ENCODE data around the gene KCNIP4. TPM values are rescaled to one million over a fixed set of nuclear protein-coding genes. Genes with fewer than 3 reads are reported as not detected.

Gene KCNIP4
- total RNA-seq, 6 experiments from 2014 or later = not detected

DNA sequence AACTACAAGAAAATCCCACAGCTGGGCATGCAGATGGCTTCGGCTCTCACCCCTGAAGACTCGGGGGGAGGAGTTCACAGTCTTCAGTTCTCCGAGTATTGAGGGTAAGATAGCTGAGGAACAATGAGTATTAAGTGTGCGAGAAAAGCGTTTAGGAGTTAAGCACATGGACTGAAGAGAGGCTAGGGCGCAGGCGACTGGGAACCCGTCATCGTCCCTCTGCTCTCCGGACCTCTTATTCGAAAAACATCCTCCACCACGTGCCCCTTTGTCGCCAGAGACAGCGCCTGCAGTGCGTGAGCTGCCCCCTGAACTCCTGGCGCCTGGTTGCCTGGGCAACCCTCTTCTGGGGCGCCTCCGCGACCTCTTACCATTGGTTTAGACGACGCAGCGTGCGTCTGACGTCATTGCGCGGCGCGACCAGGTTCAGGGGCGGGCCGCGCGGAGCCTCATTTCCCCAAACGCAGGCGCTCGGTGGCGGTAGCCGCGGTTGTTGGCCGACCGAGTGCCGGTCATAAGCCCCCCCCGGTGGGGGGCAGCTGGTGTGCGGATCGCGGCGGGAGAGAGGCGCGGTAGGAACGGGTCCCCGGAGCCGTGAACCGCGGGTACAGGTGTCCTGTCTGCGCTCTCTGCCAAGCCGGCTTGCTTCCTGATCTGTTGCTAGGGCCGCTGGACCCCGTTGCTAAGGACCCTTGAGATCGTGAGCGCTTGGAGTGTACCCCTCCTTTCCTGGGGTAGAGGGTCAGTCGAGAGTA, 1248.4 kb downstream of the KCNIP4 start, which contains the start of gene PACRGL:
Gene PACRGL, plus strand, starts transcription at position 452 of the 755 bp plus-strand sequence. CDS start 4,024 bp downstream, outside the sequence.
- peak; percentile 99 to 100 (median 99) for ATAC-seq
- peaks cover 0 to 12% (median 5%) of the 10 kb centered on the region in 4 donors for H3K4me1 ChIP-seq
- under 1% methylated on average over 36 of the region's 60 CpGs for WGBS (ENCODE audit: insufficient coverage, low coverage, low lambda C conversion rate, missing lambda C conversion rate)
- intact Hi-C loops (cut with DNase I) = no loop called here
- peak within 1 kb of the TSS; percentile 33 to 65 (median 37) for H3K27ac ChIP-seq
- peak; percentile 55 for TF ChIP-seq POLR2A (IDR thresholded peaks at IDR 0.05)
- TF ChIP-seq, protein P1, sequence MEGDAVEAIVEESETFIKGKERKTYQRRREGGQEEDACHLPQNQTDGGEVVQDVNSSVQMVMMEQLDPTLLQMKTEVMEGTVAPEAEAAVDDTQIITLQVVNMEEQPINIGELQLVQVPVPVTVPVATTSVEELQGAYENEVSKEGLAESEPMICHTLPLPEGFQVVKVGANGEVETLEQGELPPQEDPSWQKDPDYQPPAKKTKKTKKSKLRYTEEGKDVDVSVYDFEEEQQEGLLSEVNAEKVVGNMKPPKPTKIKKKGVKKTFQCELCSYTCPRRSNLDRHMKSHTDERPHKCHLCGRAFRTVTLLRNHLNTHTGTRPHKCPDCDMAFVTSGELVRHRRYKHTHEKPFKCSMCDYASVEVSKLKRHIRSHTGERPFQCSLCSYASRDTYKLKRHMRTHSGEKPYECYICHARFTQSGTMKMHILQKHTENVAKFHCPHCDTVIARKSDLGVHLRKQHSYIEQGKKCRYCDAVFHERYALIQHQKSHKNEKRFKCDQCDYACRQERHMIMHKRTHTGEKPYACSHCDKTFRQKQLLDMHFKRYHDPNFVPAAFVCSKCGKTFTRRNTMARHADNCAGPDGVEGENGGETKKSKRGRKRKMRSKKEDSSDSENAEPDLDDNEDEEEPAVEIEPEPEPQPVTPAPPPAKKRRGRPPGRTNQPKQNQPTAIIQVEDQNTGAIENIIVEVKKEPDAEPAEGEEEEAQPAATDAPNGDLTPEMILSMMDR (IDR thresholded peaks at IDR 0.05) = no peak
- H3K9me3 ChIP-seq = no peaks in the 10 kb centered on the region
- no peaks in the 10 kb centered on the region for H3K27me3 ChIP-seq
- peak within 1 kb of the TSS; percentile 66 to 93 (median 73) for H3K4me3 ChIP-seq
- H3K36me3 ChIP-seq = peaks cover 0 to 10% (median 0%) of the 10 kb centered on the region in 4 donors
- DNase-seq = peak; percentile 95

DNA sequence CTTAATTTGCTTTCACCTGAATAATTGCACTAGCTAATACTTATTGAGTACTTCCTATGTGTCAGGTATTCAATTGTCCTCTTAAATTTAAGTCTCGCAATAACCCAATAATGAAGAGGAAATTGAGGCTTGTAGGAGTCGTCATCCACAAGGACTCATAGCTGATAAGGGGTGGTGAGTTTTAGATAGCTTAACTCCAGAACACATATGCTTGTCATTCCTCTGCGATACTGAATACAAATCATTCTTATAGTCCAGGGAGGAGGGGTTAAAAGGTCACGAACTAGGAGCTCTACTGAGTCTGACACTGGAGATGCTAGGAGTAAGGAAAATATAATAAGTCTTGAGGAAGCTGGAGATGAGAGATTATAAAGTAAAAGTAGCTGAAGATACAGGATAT, 1249.8 kb downstream of the KCNIP4 start:
- no peaks in the 10 kb centered on the region for H3K27me3 ChIP-seq
- peaks cover 0 to 12% (median 5%) of the 10 kb centered on the region in 4 donors for H3K4me1 ChIP-seq
- H3K4me3 ChIP-seq = no peak overlapping the region
- no peaks in the 10 kb centered on the region for H3K36me3 ChIP-seq
- intact Hi-C loops (cut with DNase I) = no loop called here
- ATAC-seq (no peak), DNase-seq (no peak)
- TF ChIP-seq POLR2A (IDR thresholded peaks at IDR 0.05) = no peak
- TF ChIP-seq, protein P1 (IDR thresholded peaks at IDR 0.05) = no peak
- H3K27ac ChIP-seq = no peak overlapping the region
- H3K9me3 ChIP-seq = no peaks in the 10 kb centered on the region
- 41% methylated on average over 4 of the region's 4 CpGs for WGBS (ENCODE audit: insufficient coverage, low coverage, low lambda C conversion rate, missing lambda C conversion rate)

DNA sequence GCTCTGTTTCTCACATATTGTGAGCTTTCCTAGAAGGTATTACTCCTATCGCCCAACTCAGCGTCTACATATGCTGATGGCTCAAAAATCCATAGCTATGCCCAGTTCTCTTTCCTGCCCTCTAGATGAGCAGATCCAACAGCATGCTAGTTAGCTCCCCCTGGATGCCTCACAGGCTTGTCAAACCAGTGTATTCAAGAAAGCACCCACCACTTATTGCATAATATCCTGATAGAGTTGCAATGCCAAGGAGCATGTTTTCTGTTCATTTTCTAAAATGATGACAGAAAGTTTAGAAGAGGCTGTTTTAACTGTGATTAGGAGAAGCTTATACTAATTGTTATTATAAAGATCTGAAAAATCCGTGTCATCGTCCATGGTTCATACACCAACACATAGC, 1250.2 kb downstream of the KCNIP4 start:
- intact Hi-C loops (cut with DNase I) = no loop called here
- no peak for DNase-seq
- no peak for ATAC-seq
- Histone ChIP-seq H3K9me3 (no peaks in the 10 kb centered on the region), H3K36me3 (no peaks in the 10 kb centered on the region), H3K27me3 (no peaks in the 10 kb centered on the region), H3K4me3 (no peak overlapping the region), H3K27ac (no peak overlapping the region), H3K4me1 (peaks cover 0 to 12% (median 5%) of the 10 kb centered on the region in 4 donors)
- WGBS (ENCODE audit: insufficient coverage, low coverage, low lambda C conversion rate, missing lambda C conversion rate) = 80% methylated on average over 4 of the region's 4 CpGs
- no peak for TF ChIP-seq POLR2A (IDR thresholded peaks at IDR 0.05)
- TF ChIP-seq, protein P1 (IDR thresholded peaks at IDR 0.05) = no peak

DNA sequence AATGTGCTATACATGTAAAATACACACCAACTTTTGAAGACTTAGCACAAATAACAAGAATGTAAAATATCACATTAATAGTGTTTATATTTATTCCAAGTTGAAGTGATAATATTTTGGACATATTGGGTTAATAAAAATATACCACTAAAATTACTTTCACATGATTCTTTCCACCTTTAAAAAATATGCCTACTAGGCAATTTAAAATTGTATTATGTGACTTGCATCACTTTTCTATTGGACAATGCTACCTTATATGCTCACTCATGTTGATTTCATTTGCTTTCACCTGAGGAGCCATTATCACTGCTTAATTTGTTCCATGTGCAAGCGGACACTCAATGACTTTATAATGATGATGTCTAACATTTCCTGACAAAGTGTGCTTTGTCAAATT, 1251.8 kb downstream of the KCNIP4 start:
- ATAC-seq = no peak
- WGBS (ENCODE audit: insufficient coverage, low coverage, low lambda C conversion rate, missing lambda C conversion rate) = 65% methylated on average over 1 of the region's 1 CpG

More for the DNA sequence above, 1251.8 kb downstream of the KCNIP4 start:
- H3K27ac ChIP-seq = no peak overlapping the region
- no peak for DNase-seq
- H3K4me1 ChIP-seq = peaks cover 0 to 12% (median 5%) of the 10 kb centered on the region in 4 donors
- TF ChIP-seq, protein P1 (IDR thresholded peaks at IDR 0.05) = no peak
- no peak for TF ChIP-seq POLR2A (IDR thresholded peaks at IDR 0.05)
- no peaks in the 10 kb centered on the region for H3K9me3 ChIP-seq
- H3K36me3 ChIP-seq = no peaks in the 10 kb centered on the region
- intact Hi-C loops (cut with DNase I) = no loop called here
- no peaks in the 10 kb centered on the region for H3K27me3 ChIP-seq
- no peak overlapping the region for H3K4me3 ChIP-seq
